Tibial nerve (tissue), 4 donors: ENCODE results near the gene KCNS3. TPM values are rescaled to one million over a fixed set of nuclear protein-coding genes. Genes with fewer than 3 reads are reported as not detected.
A peak's percentile ranks its signal among the peaks of the same experiment; 100 is the strongest.

Experiments
- DNase-seq, 2 donors: peaks; one replicate each; pipeline ENCODE4 v3.0.0-alpha.2; 2019; ENCODE audit warnings: low spot score in 2 of 2
- H3K27ac ChIP-seq, 4 donors: fragments of 200-600 bp; sonication (generic) in 3 of 4; one replicate each; pipeline ENCODE4 v1.5.1; 2017 to 2019; ENCODE audit warnings: mild to moderate bottlenecking in 1 of 4
- H3K27me3 ChIP-seq, 2 donors: fragments of 200-600 bp; sonication (generic) in 1 of 2; one replicate each; pipeline versions ENCODE4 v1.5.1 to v1.6.0; 2017 to 2019
- H3K36me3 ChIP-seq, 3 donors: fragments of 200-600 bp; sonication (generic); one replicate each; pipeline ENCODE4 v1.5.1; 2018 to 2019
- H3K4me1 ChIP-seq, 4 donors: fragments of 200-600 bp; sonication (generic) in 3 of 4; one replicate each; pipeline ENCODE4 v1.5.1; 2017 to 2019
- H3K4me3 ChIP-seq, 4 donors: fragments of 200-600 bp; sonication (generic) in 3 of 4; one replicate each; pipeline ENCODE4 v1.5.1; 2017 to 2019; ENCODE audit warnings: mild to moderate bottlenecking in 1 of 4, moderate library complexity in 1 of 4
- H3K9me3 ChIP-seq, 4 donors: fragments of 200-600 bp; sonication (generic) in 3 of 4; one replicate each; pipeline ENCODE4 v1.5.1; 2017 to 2019
- EP300 ChIP-seq, 2 donors: sonication (generic); formaldehyde crosslinking; IDR thresholded peaks; one replicate each; pipeline ENCODE4 v1.6.1; 2017; ENCODE audit warnings: antibody characterized with exemption in 2 of 2, mild to moderate bottlenecking in 1 of 2
- POLR2A ChIP-seq, 2 donors: fragments of 450-650 bp; IDR thresholded peaks; one replicate each; pipeline ENCODE4 v1.6.1; 2017; ENCODE audit warnings: antibody characterized with exemption in 2 of 2, mild to moderate bottlenecking in 2 of 2, moderate library complexity in 2 of 2
- WGBS, 2 donors: methylation state at CpG; one replicate each; pipeline ENCODE4 v1.1.5; 2018; 5-methylcytosine and 5-hydroxymethylcytosine counted together
- total RNA-seq, 4 donors: library from RNA; depleted of rRNA; stranded (reverse); fragments of >200 nt; gene quantifications; one replicate each; pipeline ENCODE4 v1.1.0, GENCODE V29; 2016
- TF ChIP-seq, protein P1 (sequence below), 5 experiments: fragments of 200-600 bp in 3 of 5; fragments of 450-650 bp in 2 of 5; sonication (generic) in 3 of 5; IDR thresholded peaks; one replicate each; pipeline ENCODE4 v1.5.1; 2016 to 2019; ENCODE audit warnings: antibody characterized with exemption in 5 of 5, mild to moderate bottlenecking in 3 of 5, moderate library complexity in 2 of 5

The KCNS3 gene
- total RNA-seq, 4 donors from 2014 or later = 9.6 to 24.3 (median 16.5) TPM

DNA sequence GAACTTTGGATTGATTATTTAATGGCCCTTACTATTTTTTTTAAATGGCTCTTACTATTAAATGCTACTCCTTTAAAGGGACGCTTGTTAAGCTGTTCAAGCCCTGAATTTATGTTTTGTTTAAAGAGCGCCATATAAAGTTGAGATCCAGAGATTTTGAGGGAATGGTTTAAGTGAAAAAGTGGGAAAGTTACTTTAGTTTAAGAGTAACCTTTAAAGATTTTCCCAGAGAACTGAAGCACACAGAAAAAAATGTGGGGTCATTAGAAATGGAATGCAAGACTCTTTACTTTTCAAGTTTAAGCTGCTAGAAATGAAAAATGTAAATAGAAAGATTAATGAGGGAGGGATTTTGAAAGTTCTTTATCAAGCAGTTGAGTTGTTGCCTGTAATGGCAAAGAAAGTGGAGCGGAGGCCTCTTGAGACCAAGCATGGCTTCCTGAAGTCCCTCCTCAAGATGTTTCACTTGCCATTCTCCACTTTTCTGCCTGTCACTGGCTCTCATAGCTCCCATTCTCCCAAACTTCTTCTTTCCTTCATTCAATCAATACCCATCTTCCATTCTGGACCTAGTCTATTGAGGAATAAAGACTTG is 93.2 kb downstream of the KCNS3 start:
- H3K36me3 ChIP-seq = no peaks in the 10 kb centered on the region
- TF ChIP-seq, protein P1, sequence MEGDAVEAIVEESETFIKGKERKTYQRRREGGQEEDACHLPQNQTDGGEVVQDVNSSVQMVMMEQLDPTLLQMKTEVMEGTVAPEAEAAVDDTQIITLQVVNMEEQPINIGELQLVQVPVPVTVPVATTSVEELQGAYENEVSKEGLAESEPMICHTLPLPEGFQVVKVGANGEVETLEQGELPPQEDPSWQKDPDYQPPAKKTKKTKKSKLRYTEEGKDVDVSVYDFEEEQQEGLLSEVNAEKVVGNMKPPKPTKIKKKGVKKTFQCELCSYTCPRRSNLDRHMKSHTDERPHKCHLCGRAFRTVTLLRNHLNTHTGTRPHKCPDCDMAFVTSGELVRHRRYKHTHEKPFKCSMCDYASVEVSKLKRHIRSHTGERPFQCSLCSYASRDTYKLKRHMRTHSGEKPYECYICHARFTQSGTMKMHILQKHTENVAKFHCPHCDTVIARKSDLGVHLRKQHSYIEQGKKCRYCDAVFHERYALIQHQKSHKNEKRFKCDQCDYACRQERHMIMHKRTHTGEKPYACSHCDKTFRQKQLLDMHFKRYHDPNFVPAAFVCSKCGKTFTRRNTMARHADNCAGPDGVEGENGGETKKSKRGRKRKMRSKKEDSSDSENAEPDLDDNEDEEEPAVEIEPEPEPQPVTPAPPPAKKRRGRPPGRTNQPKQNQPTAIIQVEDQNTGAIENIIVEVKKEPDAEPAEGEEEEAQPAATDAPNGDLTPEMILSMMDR (IDR thresholded peaks at IDR 0.05) = no peak
- TF ChIP-seq EP300 (IDR thresholded peaks at IDR 0.05) = no peak
- TF ChIP-seq POLR2A (IDR thresholded peaks at IDR 0.05) = no peak
- H3K27ac ChIP-seq = no peak overlapping the region
- H3K4me3 ChIP-seq = no peak overlapping the region
- WGBS, 2 donors = 86% methylated on average over 3 of the region's 3 CpGs
- H3K27me3 ChIP-seq = no peaks in the 10 kb centered on the region
- peaks cover 0 to 4% (median 0%) of the 10 kb centered on the region in 4 donors for H3K4me1 ChIP-seq
- no peak for DNase-seq
- H3K9me3 ChIP-seq = no peaks in the 10 kb centered on the region

DNA sequence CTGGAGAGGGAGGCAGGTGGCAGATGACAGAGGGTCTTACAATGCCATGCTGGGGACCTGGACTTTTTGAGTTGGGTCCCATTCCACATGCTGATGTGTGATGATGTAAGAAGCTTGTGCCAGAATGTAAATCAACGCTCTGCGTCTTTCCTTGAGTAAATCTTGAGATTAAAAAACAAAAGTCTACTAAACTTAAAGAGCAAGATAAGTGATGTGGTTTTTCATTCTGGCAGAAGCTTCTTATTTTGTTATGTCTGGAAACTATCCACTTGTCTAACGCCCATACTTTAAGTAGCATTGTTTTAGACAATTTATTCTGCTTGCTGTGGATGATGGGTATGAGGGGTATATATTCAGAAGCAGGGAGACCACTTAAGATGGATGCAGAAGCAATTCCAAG is 94.5 kb downstream of the KCNS3 start:
- no peak for DNase-seq
- peaks cover 0 to 13% (median 0%) of the 10 kb centered on the region in 4 donors for H3K4me1 ChIP-seq

DNA sequence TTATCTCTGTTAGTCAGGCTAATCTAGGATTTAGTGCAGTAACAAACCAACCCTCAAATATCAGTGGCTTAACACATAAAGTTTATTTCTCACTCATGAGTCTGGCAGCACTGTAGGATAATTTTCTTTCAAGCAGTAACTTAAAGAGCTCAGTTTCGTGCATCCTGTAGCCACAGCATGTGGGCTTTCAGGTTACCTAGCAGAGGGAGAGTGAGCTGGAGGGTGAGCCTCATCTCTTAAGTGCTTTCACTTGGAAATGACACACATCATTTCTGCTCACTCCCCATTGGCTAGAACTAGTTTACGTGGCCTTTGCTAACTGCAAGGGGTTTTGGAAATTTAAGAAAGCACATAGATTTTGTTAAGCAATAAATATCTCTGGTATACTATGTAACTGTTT is 96.9 kb downstream of the KCNS3 start:
- no peaks in the 10 kb centered on the region for H3K9me3 ChIP-seq
- no peaks in the 10 kb centered on the region for H3K27me3 ChIP-seq
- 89 to 97% methylated on average over 2 of the region's 2 CpGs for WGBS, 2 donors
- TF ChIP-seq POLR2A (IDR thresholded peaks at IDR 0.05) (no peak), EP300 (IDR thresholded peaks at IDR 0.05) (no peak)
- TF ChIP-seq, protein P1 (IDR thresholded peaks at IDR 0.05) = no peak
- H3K4me1 ChIP-seq = peaks cover 0 to 13% (median 0%) of the 10 kb centered on the region in 4 donors
- H3K36me3 ChIP-seq = no peaks in the 10 kb centered on the region
- H3K4me3 ChIP-seq = no peak overlapping the region
- H3K27ac ChIP-seq = no peak overlapping the region
- DNase-seq = no peak

More for the DNA sequence above, 94.5 kb downstream of the KCNS3 start:
- WGBS, 2 donors = 64 to 74% methylated on average over 3 of the region's 3 CpGs
- TF ChIP-seq, protein P1 (IDR thresholded peaks at IDR 0.05) = no peak
- TF ChIP-seq POLR2A (IDR thresholded peaks at IDR 0.05) (no peak), EP300 (IDR thresholded peaks at IDR 0.05) (no peak)
- Histone ChIP-seq H3K36me3 (no peaks in the 10 kb centered on the region), H3K4me3 (no peak overlapping the region), H3K9me3 (no peaks in the 10 kb centered on the region), H3K27ac (no peak overlapping the region), H3K27me3 (no peaks in the 10 kb centered on the region)

DNA sequence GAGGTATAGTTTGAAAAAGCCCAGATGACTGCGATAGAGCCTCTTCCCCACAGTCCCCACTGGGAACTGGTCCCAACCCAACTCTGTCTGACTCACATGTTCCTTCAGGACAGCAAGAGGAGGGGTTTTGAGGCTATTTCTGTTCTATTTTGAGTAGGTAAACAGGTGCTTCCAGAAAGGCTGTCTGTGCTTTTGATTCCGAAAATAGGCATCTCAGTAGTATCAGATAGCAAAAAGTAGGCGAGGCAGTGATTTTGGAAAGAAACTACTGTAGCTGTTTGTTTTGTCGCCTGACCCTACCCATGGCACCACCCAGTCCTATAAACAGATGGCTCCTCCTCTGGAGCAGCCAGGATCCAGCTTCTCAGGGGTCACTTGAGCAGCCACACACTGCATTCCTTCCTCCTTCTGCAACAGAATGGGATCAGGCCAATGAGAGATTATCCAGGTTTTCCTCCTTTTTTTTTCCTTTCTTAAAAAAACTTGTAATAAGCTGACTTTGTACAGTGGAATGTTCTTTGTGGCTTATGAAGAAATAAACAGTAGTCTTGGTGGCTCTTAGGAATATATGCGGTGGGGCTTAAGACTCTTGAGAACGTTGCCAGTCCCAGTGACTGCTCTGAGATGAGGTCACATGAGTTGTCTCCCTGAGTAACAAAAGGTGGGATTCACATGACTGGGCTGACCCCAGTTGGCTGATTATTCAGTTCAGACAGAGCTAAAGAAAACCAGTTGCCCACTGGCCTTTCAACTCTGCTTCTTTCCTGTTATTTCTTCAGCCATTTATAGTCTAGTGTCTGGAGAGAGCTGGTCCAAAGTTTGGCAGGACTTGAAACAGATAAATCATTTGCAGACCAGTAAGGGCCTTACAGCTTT is 98.6 kb downstream of the KCNS3 start:
- WGBS, 2 donors = 47 to 49% methylated on average over 6 of the region's 6 CpGs
- H3K27ac ChIP-seq = peak overlapping the region in 2 of 4 donors; percentile 59 to 64
- peak in 1 of 2 donors; percentile 22 for DNase-seq
- H3K9me3 ChIP-seq = no peaks in the 10 kb centered on the region
- no peaks in the 10 kb centered on the region for H3K27me3 ChIP-seq
- no peak overlapping the region for H3K4me3 ChIP-seq
- peaks cover 0 to 13% (median 0%) of the 10 kb centered on the region in 4 donors for H3K4me1 ChIP-seq
- H3K36me3 ChIP-seq = no peaks in the 10 kb centered on the region
- TF ChIP-seq, protein P1 (IDR thresholded peaks at IDR 0.05) = no peak
- TF ChIP-seq EP300 (IDR thresholded peaks at IDR 0.05) = peak in 1 of 2 donors; percentile 17

DNA sequence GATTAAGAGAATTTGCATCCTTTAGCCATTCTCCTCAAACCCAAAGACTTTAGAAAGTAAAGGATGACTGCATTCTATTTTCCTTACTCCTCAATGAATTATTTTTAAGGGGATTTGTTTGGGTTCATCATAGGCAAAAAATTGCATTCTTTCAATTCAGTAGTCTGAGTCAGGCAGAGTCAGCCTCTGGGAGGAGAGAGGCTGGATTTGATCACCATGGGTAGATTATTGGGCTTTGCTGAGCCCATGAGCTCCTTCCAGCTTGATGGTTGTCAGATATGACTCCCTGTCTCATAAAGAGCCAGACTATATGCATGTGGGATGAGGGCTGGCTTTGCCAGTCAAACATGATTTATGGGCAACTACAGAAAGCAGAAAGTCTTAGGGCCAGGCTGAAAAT is 101.2 kb downstream of the KCNS3 start:
- Histone ChIP-seq H3K9me3 (no peaks in the 10 kb centered on the region), H3K4me3 (no peak overlapping the region), H3K27me3 (no peaks in the 10 kb centered on the region), H3K4me1 (peaks cover 0 to 13% (median 0%) of the 10 kb centered on the region in 4 donors), H3K36me3 (no peaks in the 10 kb centered on the region), H3K27ac (no peak overlapping the region)
- TF ChIP-seq, protein P1 (IDR thresholded peaks at IDR 0.05) = no peak
- no peak for TF ChIP-seq EP300 (IDR thresholded peaks at IDR 0.05)
- no peak for TF ChIP-seq POLR2A (IDR thresholded peaks at IDR 0.05)
- DNase-seq = no peak
